Activated effector memory CD4-positive, alpha-beta T cell treated with Interleukin-2 at 50 U/mL for 16 hours (primary cell): ENCODE results near the gene PCDH19.
"Not testable (repeated sequence)": the region's sequence is repeated elsewhere in the genome, so short reads cannot be mapped to it uniquely, and the experiment has no call there.

Experiments used
- DNase-seq: peaks from one replicate; pipeline ENCODE4 v3.0.0-alpha.2; 2020

PCDH19 gene

GRCh38 chrX:100409610-100410590 is at the start of gene PCDH19:
PCDH19 (minus strand) TSS chrX:100410273; CDS start chrX:100408597, 1,676 bp downstream.
- no peak for DNase-seq

- no peak for DNase-seq
These were observed 39.9 kb upstream of the PCDH19 start for GRCh38 chrX:100449696-100450608.

- DNase-seq: no peak
These were observed 37.8 kb upstream of the PCDH19 start for GRCh38 chrX:100447655-100448397.

GRCh38 chrX:100445593-100445992 is 35.5 kb upstream of the PCDH19 start:
- no peak for DNase-seq

GRCh38 chrX:100441321-100441720 is 31.2 kb upstream of the PCDH19 start:
- DNase-seq: not testable (repeated sequence)

GRCh38 chrX:100440006-100440405 is 29.9 kb upstream of the PCDH19 start:
- DNase-seq: no peak

- no peak for DNase-seq
These were observed 25.7 kb upstream of the PCDH19 start for GRCh38 chrX:100435726-100436125.

GRCh38 chrX:100424012-100424411 is 13.9 kb upstream of the PCDH19 start:
- DNase-seq: no peak

- no peak for DNase-seq
These were observed 8.5 kb upstream of the PCDH19 start for GRCh38 chrX:100418556-100418955.

- DNase-seq: no peak
These were observed 7.6 kb upstream of the PCDH19 start for GRCh38 chrX:100417681-100418080.

- DNase-seq: no peak
These were observed 3.2 kb upstream of the PCDH19 start for GRCh38 chrX:100413229-100413628.

GRCh38 chrX:100411802-100412715 is 2.0 kb upstream of the PCDH19 start:
- DNase-seq: no peak

GRCh38 chrX:100410901-100411801 is 1.1 kb upstream of the PCDH19 start:
- DNase-seq: no peak

- DNase-seq: no peak
These were observed 1.1 kb downstream of the PCDH19 start for GRCh38 chrX:100408713-100409609.

- no peak for DNase-seq
These were observed 2.0 kb downstream of the PCDH19 start for GRCh38 chrX:100407784-100408712.

GRCh38 chrX:100407147-100407783 is 2.8 kb downstream of the PCDH19 start:
- DNase-seq: no peak

- no peak for DNase-seq
These were observed 4.6 kb downstream of the PCDH19 start for GRCh38 chrX:100405424-100405823.

GRCh38 chrX:100404851-100405250 is 5.2 kb downstream of the PCDH19 start:
- no peak for DNase-seq
